ENCODE measurements around the gene NABP2. TPM values are rescaled to one million over a fixed set of nuclear protein-coding genes. Genes with fewer than 3 reads are reported as not detected.
"Not testable (repeated sequence)": the region's sequence is repeated elsewhere in the genome, so short reads cannot be mapped to it uniquely, and the experiment has no call there.

The NABP2 gene
- 16.0 TPM for total RNA-seq

- ATAC-seq, result peak; percentile 83
These were observed at the start of gene NABP2 for GRCh38 chr12:56224102-56224701. TSS of gene NABP2 (plus strand) at chr12:56224342. CDS start at chr12:56224857, 515 bp downstream.

GRCh38 chr12:56178347-56178746, 45.8 kb upstream of the NABP2 start:
- no peak for DNase-seq (ENCODE audit: low spot score)
- no peak for ATAC-seq

More at GRCh38 chr12:56224102-56224701, at the start of gene NABP2:
- DNase-seq (ENCODE audit: low spot score), result peak; percentile 98

- ATAC-seq, result no peak
- DNase-seq (ENCODE audit: low spot score), result no peak
These were observed 37.2 kb upstream of the NABP2 start for GRCh38 chr12:56186957-56187356.

GRCh38 chr12:56188131-56188777, 35.9 kb upstream of the NABP2 start:
- DNase-seq (ENCODE audit: low spot score) (no peak), ATAC-seq (no peak)

- DNase-seq (ENCODE audit: low spot score) (no peak), ATAC-seq (peak; percentile 5)
These were observed 35.4 kb upstream of the NABP2 start for GRCh38 chr12:56188778-56189098.

GRCh38 chr12:56189099-56189917, 34.8 kb upstream of the NABP2 start, which contains the start of gene SMARCC2:
TSS of gene SMARCC2 (minus strand) at chr12:56189483. CDS start at chr12:56189461, 22 bp downstream.
- ATAC-seq (peak; percentile 91), DNase-seq (ENCODE audit: low spot score) (peak; percentile 88)

GRCh38 chr12:56189918-56190694, 34.0 kb upstream of the NABP2 start:
- peak; percentile 67 for ATAC-seq
- DNase-seq (ENCODE audit: low spot score), result peak; percentile 91

GRCh38 chr12:56190695-56191155, 33.4 kb upstream of the NABP2 start:
- ATAC-seq (no peak), DNase-seq (ENCODE audit: low spot score) (no peak)

- ATAC-seq (no peak), DNase-seq (ENCODE audit: low spot score) (no peak)
These were observed 31.6 kb upstream of the NABP2 start for GRCh38 chr12:56192582-56192981.

GRCh38 chr12:56193025-56193578, 31.0 kb upstream of the NABP2 start:
- DNase-seq (ENCODE audit: low spot score) (peak; percentile 63), ATAC-seq (peak; percentile 47)

GRCh38 chr12:56196818-56197550, 27.2 kb upstream of the NABP2 start:
- ATAC-seq; DNase-seq (ENCODE audit: low spot score): not testable (repeated sequence)

- ATAC-seq, result no peak
- no peak for DNase-seq (ENCODE audit: low spot score)
These were observed 26.1 kb upstream of the NABP2 start for GRCh38 chr12:56197921-56198635.

GRCh38 chr12:56198836-56199235, 25.3 kb upstream of the NABP2 start:
- ATAC-seq (no peak), DNase-seq (ENCODE audit: low spot score) (no peak)

- peak; percentile 30 for ATAC-seq
- DNase-seq (ENCODE audit: low spot score), result no peak
These were observed 21.8 kb upstream of the NABP2 start for GRCh38 chr12:56202366-56202765.

GRCh38 chr12:56202838-56203237, 21.3 kb upstream of the NABP2 start:
- ATAC-seq (no peak), DNase-seq (ENCODE audit: low spot score) (no peak)

- DNase-seq (ENCODE audit: low spot score) (no peak), ATAC-seq (no peak)
These were observed 19.9 kb upstream of the NABP2 start for GRCh38 chr12:56204275-56204674.

- ATAC-seq (no peak), DNase-seq (ENCODE audit: low spot score) (no peak)
These were observed 18.7 kb upstream of the NABP2 start for GRCh38 chr12:56205445-56205844.

- ATAC-seq (peak; percentile 90), DNase-seq (ENCODE audit: low spot score) (no peak)
These were observed 17.5 kb upstream of the NABP2 start for GRCh38 chr12:56206452-56207166.

GRCh38 chr12:56208006-56208405, 16.1 kb upstream of the NABP2 start:
- DNase-seq (ENCODE audit: low spot score) (no peak), ATAC-seq (no peak)

Measured in left lobe of liver (tissue), 2 donors.